GM12892 (cell line): ENCODE results near the gene CPED1.

ENCODE experiments used
- POLR2A ChIP-seq: IDR thresholded peaks from 2 replicates; pipeline ENCODE4 v1.6.1; 2011; ENCODE audit warnings: low read depth, low read length, control low read depth
- POLR2AphosphoS5 ChIP-seq: IDR thresholded peaks from 2 replicates; pipeline ENCODE4 v1.6.1; 2011; ENCODE audit warnings: low read depth, low read length, control low read depth
- TAF1 ChIP-seq: IDR thresholded peaks from 2 replicates; pipeline ENCODE4 v1.6.1; 2011; ENCODE audit warnings: low read depth, mild to moderate bottlenecking, control low read depth, low read length, borderline replicate concordance

DNA sequence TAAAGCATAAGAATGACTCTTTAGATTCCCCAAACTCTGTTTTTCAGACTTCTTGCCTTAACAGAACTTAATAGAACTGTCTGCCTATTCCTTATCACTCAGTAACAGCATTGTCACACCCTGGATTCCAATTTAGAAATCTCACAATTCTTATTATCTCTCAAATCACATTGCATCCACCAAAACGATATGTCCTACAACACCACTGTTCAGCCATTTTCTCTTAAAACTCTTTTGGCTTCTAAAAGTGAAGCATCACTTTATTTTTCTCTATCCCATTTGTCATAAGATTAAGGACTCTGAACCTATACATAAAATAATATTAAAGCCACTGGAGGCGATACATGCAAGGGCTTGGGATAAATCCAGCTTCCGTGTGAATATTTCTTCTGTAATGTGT is 1.2 kb upstream of the CPED1 start:
- TF ChIP-seq POLR2A (no peak), POLR2AphosphoS5 (no peak), TAF1 (no peak)
